HG02981 (cell line): Measurements from ENCODE around the gene SSH2.

Experiments used
- ATAC-seq: cut with Tn5 transposase; IDR thresholded peaks from one replicate; pipeline ENCODE4 v1.9.1; 2021; ENCODE audit warnings: mild to moderate bottlenecking, moderate library complexity; ENCODE audit not compliant: unreplicated experiment

The SSH2 gene

GRCh38 chr17:29840884-29841283, 89.1 kb downstream of the SSH2 start:
- no peak for ATAC-seq

GRCh38 chr17:29839656-29840055, 90.4 kb downstream of the SSH2 start:
- no peak for ATAC-seq

GRCh38 chr17:29838961-29839360, 91.1 kb downstream of the SSH2 start:
- ATAC-seq: no peak

- no peak for ATAC-seq
These were observed 92.5 kb downstream of the SSH2 start for GRCh38 chr17:29837531-29837930.

GRCh38 chr17:29836643-29837042, 93.4 kb downstream of the SSH2 start:
- ATAC-seq: no peak

GRCh38 chr17:29835435-29836351, 94.3 kb downstream of the SSH2 start:
- ATAC-seq: no peak

- no peak for ATAC-seq
These were observed 96.2 kb downstream of the SSH2 start for GRCh38 chr17:29833801-29834200.

GRCh38 chr17:29828676-29829284, 101.2 kb downstream of the SSH2 start:
- ATAC-seq: no peak

- ATAC-seq: no peak
These were observed 102.8 kb downstream of the SSH2 start for GRCh38 chr17:29827179-29827578.

GRCh38 chr17:29826114-29826692, 103.8 kb downstream of the SSH2 start:
- ATAC-seq: no peak

GRCh38 chr17:29825604-29826003, 104.4 kb downstream of the SSH2 start:
- ATAC-seq: no peak

GRCh38 chr17:29821897-29822296, 108.1 kb downstream of the SSH2 start:
- ATAC-seq: no peak

- no peak for ATAC-seq
These were observed 109.6 kb downstream of the SSH2 start for GRCh38 chr17:29820425-29820824.

GRCh38 chr17:29807520-29808361, 122.3 kb downstream of the SSH2 start:
- no peak for ATAC-seq

GRCh38 chr17:29802246-29802645, 127.8 kb downstream of the SSH2 start:
- no peak for ATAC-seq

- no peak for ATAC-seq
These were observed 129.6 kb downstream of the SSH2 start for GRCh38 chr17:29800457-29800856.

- ATAC-seq: no peak
These were observed 133.4 kb downstream of the SSH2 start for GRCh38 chr17:29796652-29797051.

GRCh38 chr17:29793501-29793900, 136.5 kb downstream of the SSH2 start:
- no peak for ATAC-seq

- no peak for ATAC-seq
These were observed 138.5 kb downstream of the SSH2 start for GRCh38 chr17:29791336-29792080.
